ENCODE data around the gene RNF8.
"Not testable (repeated sequence)": the region's sequence is repeated elsewhere in the genome, so short reads cannot be mapped to it uniquely, and the experiment has no call there.

RNF8 gene, protein sequence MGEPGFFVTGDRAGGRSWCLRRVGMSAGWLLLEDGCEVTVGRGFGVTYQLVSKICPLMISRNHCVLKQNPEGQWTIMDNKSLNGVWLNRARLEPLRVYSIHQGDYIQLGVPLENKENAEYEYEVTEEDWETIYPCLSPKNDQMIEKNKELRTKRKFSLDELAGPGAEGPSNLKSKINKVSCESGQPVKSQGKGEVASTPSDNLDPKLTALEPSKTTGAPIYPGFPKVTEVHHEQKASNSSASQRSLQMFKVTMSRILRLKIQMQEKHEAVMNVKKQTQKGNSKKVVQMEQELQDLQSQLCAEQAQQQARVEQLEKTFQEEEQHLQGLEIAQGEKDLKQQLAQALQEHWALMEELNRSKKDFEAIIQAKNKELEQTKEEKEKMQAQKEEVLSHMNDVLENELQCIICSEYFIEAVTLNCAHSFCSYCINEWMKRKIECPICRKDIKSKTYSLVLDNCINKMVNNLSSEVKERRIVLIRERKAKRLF

DNA sequence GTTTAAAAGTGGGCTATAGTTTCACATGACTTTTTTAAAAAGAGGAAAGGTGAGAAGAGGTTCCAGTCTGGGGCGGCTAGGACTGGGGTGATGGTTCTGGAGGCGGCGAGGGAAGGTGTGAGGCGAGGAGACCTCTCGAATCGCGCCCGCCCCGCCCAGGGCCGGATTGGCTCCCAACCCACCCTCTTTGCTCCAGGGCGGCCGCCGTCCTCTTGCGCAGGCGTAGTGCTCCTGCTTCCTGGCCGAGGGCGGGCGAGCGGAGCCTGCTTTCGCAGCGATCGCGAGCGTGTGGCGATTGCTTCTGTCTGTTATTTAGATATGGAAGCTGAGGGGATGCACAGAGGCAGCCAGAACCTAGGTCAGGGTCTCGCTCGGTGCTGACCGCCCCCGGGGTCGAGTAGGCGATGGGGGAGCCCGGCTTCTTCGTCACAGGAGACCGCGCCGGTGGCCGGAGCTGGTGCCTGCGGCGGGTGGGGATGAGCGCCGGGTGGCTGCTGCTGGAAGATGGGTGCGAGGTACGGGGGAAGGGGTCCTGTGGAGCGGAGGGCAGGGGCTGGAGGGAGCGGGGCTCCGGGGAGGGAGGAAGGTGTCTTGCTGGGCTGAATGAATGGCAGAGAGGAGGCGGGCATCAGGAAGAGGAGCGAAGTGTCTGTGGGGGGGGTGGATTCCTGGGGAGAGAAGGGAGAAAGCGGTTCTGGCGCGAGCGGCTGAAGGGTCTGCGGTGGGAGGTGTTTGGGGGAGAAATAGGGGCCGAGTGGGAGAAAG lies at the start of gene RNF8:
RNF8 (plus strand) TSS at position 223 of the 765 bp plus-strand sequence; CDS start at position 405, 182 bp downstream.
- H3K4me3 ChIP-seq (replicated peaks; ENCODE audit: low read depth, low read length): peak within 1 kb of the TSS; percentile 96
- peak; percentile 87 for DNase-seq (ENCODE audit: low read depth)
- TF ChIP-seq, protein P1, sequence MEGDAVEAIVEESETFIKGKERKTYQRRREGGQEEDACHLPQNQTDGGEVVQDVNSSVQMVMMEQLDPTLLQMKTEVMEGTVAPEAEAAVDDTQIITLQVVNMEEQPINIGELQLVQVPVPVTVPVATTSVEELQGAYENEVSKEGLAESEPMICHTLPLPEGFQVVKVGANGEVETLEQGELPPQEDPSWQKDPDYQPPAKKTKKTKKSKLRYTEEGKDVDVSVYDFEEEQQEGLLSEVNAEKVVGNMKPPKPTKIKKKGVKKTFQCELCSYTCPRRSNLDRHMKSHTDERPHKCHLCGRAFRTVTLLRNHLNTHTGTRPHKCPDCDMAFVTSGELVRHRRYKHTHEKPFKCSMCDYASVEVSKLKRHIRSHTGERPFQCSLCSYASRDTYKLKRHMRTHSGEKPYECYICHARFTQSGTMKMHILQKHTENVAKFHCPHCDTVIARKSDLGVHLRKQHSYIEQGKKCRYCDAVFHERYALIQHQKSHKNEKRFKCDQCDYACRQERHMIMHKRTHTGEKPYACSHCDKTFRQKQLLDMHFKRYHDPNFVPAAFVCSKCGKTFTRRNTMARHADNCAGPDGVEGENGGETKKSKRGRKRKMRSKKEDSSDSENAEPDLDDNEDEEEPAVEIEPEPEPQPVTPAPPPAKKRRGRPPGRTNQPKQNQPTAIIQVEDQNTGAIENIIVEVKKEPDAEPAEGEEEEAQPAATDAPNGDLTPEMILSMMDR (IDR thresholded peaks at IDR 0.05; ENCODE audit: low read length, missing control alignments): no peak

DNA sequence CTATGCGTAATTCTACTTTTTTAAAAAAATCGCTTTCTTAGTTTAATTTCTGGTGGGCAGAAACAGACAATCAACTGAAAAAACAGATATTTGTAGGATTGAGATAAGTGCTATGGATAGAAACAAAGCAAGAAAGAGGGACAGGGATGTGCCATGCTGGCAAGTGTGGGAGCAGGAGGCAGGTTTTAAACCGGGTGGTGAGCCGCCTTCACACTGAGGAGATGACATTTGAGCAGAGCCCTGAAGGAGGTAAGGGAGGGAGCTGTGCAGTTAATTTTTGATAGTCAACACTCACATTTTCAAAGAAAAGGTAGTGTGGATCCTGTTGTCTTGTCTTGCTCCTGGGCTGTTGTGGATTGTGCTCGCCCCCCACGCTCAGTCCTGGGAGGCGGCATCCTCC lies 49.0 kb upstream of the RNF8 start:
- no peak for DNase-seq (ENCODE audit: low read depth)
- no peak overlapping the region for H3K4me3 ChIP-seq (replicated peaks; ENCODE audit: low read depth, low read length)
- TF ChIP-seq, protein P1 (IDR thresholded peaks at IDR 0.05; ENCODE audit: low read length, missing control alignments): no peak

DNA sequence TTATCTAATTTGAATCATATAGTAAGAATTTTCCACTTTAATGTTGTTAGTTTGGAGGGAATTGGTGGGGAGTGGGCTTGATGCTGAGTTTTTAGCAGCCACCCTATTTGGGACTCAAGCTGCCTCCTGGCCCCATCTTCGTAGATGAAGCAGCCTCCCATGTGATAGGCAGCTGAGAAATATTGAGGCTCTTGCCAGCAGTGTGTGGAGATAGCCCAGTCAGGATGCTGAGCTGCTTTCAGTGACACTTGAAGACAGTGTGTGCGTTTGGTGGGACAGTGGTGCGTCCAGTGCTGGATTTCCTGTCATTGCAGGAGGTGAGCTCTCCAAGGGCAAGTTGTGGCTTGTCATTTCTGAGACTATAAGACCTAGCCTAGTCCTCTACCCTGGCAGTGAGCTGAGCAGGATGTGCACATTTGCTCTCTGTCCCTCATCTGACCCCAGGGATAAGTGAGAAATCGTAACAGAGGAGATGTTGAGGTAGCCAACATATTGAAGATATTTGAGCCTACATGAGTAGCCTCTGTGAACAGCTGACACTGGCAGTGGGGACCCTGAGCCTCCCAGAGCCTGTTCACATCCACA lies 47.9 kb upstream of the RNF8 start:
- DNase-seq (ENCODE audit: low read depth): no peak
- H3K4me3 ChIP-seq (replicated peaks; ENCODE audit: low read depth, low read length): no peak overlapping the region
- TF ChIP-seq, protein P1 (IDR thresholded peaks at IDR 0.05; ENCODE audit: low read length, missing control alignments): no peak

DNA sequence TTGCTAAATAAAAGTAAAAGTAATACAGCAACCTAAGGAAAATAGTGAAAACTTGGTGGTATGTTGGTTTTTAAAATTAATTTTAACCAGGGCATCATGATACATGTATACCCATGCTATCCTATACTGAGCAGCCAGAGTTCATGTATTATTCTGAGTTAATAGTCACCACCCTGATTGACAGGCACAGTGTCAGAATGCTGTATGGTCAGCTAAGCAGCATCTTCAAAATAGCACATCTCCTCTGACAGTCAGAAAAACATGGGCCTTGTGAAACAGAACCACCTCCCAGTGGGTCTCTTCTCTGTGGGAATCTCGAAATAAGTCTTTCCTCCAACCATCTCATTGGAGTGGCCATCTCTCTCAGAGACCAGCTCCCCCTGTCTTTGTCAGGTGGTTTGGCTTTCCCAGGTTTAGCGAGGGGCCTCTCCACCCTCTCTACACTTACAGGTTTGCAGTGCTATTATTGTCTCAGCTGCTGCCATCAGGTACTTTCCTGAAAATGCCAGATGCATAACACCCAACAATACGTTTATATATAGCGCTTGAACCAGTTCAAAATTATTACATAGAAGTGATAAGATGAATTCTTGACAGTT lies 47.1 kb upstream of the RNF8 start:
- no peak overlapping the region for H3K4me3 ChIP-seq (replicated peaks; ENCODE audit: low read depth, low read length)
- TF ChIP-seq, protein P1 (IDR thresholded peaks at IDR 0.05; ENCODE audit: low read length, missing control alignments): no peak
- no peak for DNase-seq (ENCODE audit: low read depth)

DNA sequence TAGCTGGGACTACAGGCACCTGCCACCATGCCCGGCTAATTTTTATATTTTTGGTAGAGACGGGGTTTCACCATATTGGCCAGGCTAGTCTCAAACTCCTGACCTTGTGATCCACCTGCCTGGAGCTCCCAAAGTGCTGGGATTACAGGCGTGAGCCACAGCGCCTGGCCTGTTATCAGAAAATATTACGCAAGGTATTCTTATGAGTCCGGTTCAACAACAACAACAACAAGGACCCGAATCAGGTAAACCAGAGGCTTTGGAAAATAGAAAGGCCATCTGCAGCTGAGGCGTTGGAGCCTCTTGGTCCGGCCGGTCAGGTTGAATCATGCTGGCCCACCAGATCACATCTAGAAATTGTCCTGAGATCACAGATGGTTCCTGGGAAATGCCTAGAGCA lies 46.3 kb upstream of the RNF8 start:
- not testable (repeated sequence) for H3K4me3 ChIP-seq (replicated peaks; ENCODE audit: low read depth, low read length); DNase-seq (ENCODE audit: low read depth)

DNA sequence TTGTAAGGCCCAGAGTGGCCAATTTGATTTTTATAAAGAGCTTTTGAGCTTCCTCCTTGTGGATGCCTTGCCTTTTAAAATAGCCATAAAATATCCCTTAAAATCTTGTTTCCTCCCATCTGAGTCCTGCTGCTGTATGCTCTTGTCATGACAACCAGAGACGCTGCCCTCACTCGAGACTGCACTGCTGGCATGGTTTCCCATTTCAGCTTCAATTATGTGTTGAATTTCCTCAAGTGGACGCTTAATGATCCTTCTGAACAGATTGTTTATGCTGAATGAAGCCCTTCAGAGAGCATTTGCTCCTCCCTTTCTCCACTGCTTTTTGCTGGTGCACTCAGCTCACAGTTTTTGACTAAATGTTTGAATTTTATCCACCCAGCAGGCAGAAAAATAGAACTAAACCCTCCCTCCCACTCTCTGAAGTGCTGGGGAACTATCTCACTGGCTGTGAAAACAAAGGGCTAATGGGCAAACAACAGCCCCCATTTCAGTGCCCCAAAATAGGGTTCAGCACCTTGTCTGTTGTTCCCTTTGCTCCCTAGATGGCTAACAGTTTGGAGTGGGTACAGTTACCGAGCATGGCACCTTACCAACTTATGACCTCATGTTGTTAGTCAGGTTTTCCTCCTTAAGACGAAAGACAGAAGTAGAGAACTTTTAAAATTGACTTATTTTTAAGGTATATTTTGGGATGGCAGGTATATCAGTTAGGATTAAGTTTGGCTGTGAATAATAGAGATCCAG lies 45.5 kb upstream of the RNF8 start:
- H3K4me3 ChIP-seq (replicated peaks; ENCODE audit: low read depth, low read length): no peak overlapping the region
- TF ChIP-seq, protein P1 (IDR thresholded peaks at IDR 0.05; ENCODE audit: low read length, missing control alignments): no peak
- peak; percentile 58 for DNase-seq (ENCODE audit: low read depth)

Data from fibroblast of pulmonary artery (primary cell).